Stimulated activated CD8-positive, alpha-beta memory T cell treated with anti-CD3 and anti-CD28 coated beads, Interleukin-15, amount 100 ng/mL, for 24 hours (primary cell): ENCODE results near the gene EXT2.

Experiments used
- DNase-seq: peaks from one replicate; pipeline ENCODE4 v3.0.0-alpha.2; 2020; ENCODE audit warnings: low read depth

EXT2 gene

GRCh38 chr11:44243595-44244343 is 148.3 kb downstream of the EXT2 start:
- no peak for DNase-seq

GRCh38 chr11:44244639-44245310 is 149.3 kb downstream of the EXT2 start:
- DNase-seq: no peak

- DNase-seq: no peak
These were observed 151.2 kb downstream of the EXT2 start for GRCh38 chr11:44246726-44247125.

GRCh38 chr11:44247508-44247907 is 152.0 kb downstream of the EXT2 start:
- no peak for DNase-seq

GRCh38 chr11:44248109-44248508 is 152.6 kb downstream of the EXT2 start:
- DNase-seq: no peak

GRCh38 chr11:44250421-44250820 is 154.9 kb downstream of the EXT2 start:
- DNase-seq: no peak

- no peak for DNase-seq
These were observed 157.6 kb downstream of the EXT2 start for GRCh38 chr11:44252999-44253602.

GRCh38 chr11:44255406-44256071 is 160.1 kb downstream of the EXT2 start:
- no peak for DNase-seq

- DNase-seq: no peak
These were observed 161.3 kb downstream of the EXT2 start for GRCh38 chr11:44256673-44257291.

GRCh38 chr11:44257338-44258189 is 162.1 kb downstream of the EXT2 start:
- no peak for DNase-seq

- DNase-seq: no peak
These were observed 162.7 kb downstream of the EXT2 start for GRCh38 chr11:44258190-44258489.

GRCh38 chr11:44258839-44259420 is 163.5 kb downstream of the EXT2 start:
- no peak for DNase-seq

GRCh38 chr11:44260081-44260480 is 164.6 kb downstream of the EXT2 start:
- DNase-seq: no peak

- no peak for DNase-seq
These were observed 166.5 kb downstream of the EXT2 start for GRCh38 chr11:44261800-44262591.

GRCh38 chr11:44263738-44264437 is 168.4 kb downstream of the EXT2 start:
- DNase-seq: no peak

- no peak for DNase-seq
These were observed 168.9 kb downstream of the EXT2 start for GRCh38 chr11:44264438-44264749.

- DNase-seq: no peak
These were observed 169.3 kb downstream of the EXT2 start for GRCh38 chr11:44264761-44265160.

- no peak for DNase-seq
These were observed 170.7 kb downstream of the EXT2 start for GRCh38 chr11:44266056-44266780.
